K562 (cell line): ENCODE measurements around the gene AGPAT2. TPM values are rescaled to one million over a fixed set of nuclear protein-coding genes. Genes with fewer than 3 reads are reported as not detected.

Experiments
- BRCA1 ChIP-seq, 2 experiments: fragments of 450-650 bp in 1 of 2; sonication (generic) in 1 of 2; formaldehyde crosslinking in 1 of 2; IDR thresholded peaks; 2 replicates each; pipeline versions ENCODE4 v1.5.0 to v1.6.1; 2017 to 2020; ENCODE audit warnings: mild to moderate bottlenecking in 1 of 2, missing genetic modification reagents in 1 of 2
- E2F8 ChIP-seq: fragments of 450-650 bp; IDR thresholded peaks from 2 replicates; pipeline ENCODE4 v1.7.1; 2018; ENCODE audit warnings: mild to moderate bottlenecking, low read depth; ENCODE audit not compliant: partially characterized antibody
- KAT7 ChIP-seq: sonication (generic); formaldehyde crosslinking; IDR thresholded peaks from 2 replicates; pipeline ENCODE4 v1.8.0; 2022; ENCODE audit warnings: missing genetic modification reagents, mild to moderate bottlenecking, borderline replicate concordance
- MXI1 ChIP-seq: IDR thresholded peaks from 2 replicates; pipeline ENCODE4 v1.6.1; 2011; ENCODE audit warnings: low read depth, mild to moderate bottlenecking, improper control_type of control experiment, low read length
- NFE2 ChIP-seq: IDR thresholded peaks from 2 replicates; pipeline ENCODE4 v1.6.1; 2014; ENCODE audit warnings: antibody characterized with exemption, low read depth
- RBM22 ChIP-seq: fragments of 200-400 bp; formaldehyde crosslinking; IDR thresholded peaks from 2 replicates; pipeline ENCODE4 v1.6.1; 2018; ENCODE audit warnings: low read length, low read depth; ENCODE audit not compliant: poor library complexity, severe bottlenecking
- RREB1 ChIP-seq: fragments of 250-450 bp; sonication (Bioruptor Pico); IDR thresholded peaks from 2 replicates; pipeline ENCODE4 v1.4.0; 2020
- SMAD3 ChIP-seq: fragments of 450-650 bp; formaldehyde crosslinking; conservative IDR thresholded peaks from 2 replicates; pipeline ENCODE4 v1.4.0; 2020; ENCODE audit warnings: mild to moderate bottlenecking
- SP2 ChIP-seq: IDR thresholded peaks from 2 replicates; pipeline ENCODE4 v1.6.1; 2011; ENCODE audit warnings: mild to moderate bottlenecking, low read depth, low read length, moderate library complexity; ENCODE audit not compliant: poor library complexity, severe bottlenecking; ENCODE audit errors: extremely low read depth
- ZBTB17 ChIP-seq: fragments of 450-650 bp; formaldehyde crosslinking; IDR thresholded peaks from 2 replicates; pipeline ENCODE4 v1.4.0; 2020; ENCODE audit warnings: mild to moderate bottlenecking
- ZFP36 ChIP-seq: fragments of 150-350 bp; IDR thresholded peaks from 2 replicates; pipeline ENCODE4 v1.6.1; 2018; ENCODE audit warnings: low read length, low read depth; ENCODE audit not compliant: partially characterized antibody
- ZNF277 ChIP-seq: fragments of 250-450 bp; sonication (Bioruptor Pico); IDR thresholded peaks from 2 replicates; pipeline ENCODE4 v1.8.0; 2022; ENCODE audit warnings: inconsistent platforms, mild to moderate bottlenecking, moderate library complexity, borderline replicate concordance
- polyA plus RNA-seq, 8 experiments: library from polyadenylated mRNA; depleted of rRNA in 4 of 8; stranded (reverse) in 5 of 8; unstranded in 3 of 8; fragments of >200 nt; fragmentation: Nextera tagmentation in 2 of 8; fragmentation: Illumina TruSeq in 1 of 8; extraction: Ambion mirVana in 2 of 8; extraction: Trizol in 1 of 8; gene quantifications; 2 replicates each; pipeline versions ENCODE4 v1.2.1 to v1.2.3, GENCODE V29; 2011 to 2014; ENCODE audit warnings: inconsistent platforms in 1 of 8, missing spikeins in 1 of 8
- total RNA-seq, 7 experiments: library from RNA; depleted of rRNA in 6 of 7; stranded (reverse); fragments of >200 nt in 6 of 7; fragmentation: Illumina TruSeq in 2 of 7; extraction: Trizol in 2 of 7; gene quantifications; 2 replicates each; pipeline versions ENCODE4 v1.2.1 to v1.2.3, GENCODE V29; 2011 to 2021; ENCODE audit warnings: low replicate concordance in 1 of 7

The AGPAT2 gene
- total and polyA plus RNA-seq, 9 of the 15 experiments (the other 6 are each of a cell fraction or from before 2014, with no cell fraction given) = 0.13 to 54.5 (median 23.9) TPM

GRCh38 chr9:136728548-136729123, 41.4 kb upstream of the AGPAT2 start (continued):
- TF ChIP-seq ZNF277 (CRISPR knock-in tag) (no peak), KAT7 (0 out of 2 replicates have a peak, but pooled peaks have one; percentile 70), RBM22 (no peak), MXI1 (no peak), SMAD3 (CRISPR knock-in tag) (no peak), ZBTB17 (CRISPR knock-in tag) (no peak), ZFP36 (peak; percentile 35), RREB1 (CRISPR knock-in tag) (no peak), BRCA1 (IDR thresholded peaks at IDR 0.05) (no peak), BRCA1 (CRISPR knock-in tag; IDR thresholded peaks at IDR 0.05) (no peak), SP2 (no peak), NFE2 (no peak), E2F8 (no peak)
